Tibial nerve (tissue), 4 donors: ENCODE data around the gene IGF2R.

ENCODE experiments used
- CTCF ChIP-seq, 5 experiments: fragments of 200-600 bp in 3 of 5; fragments of 450-650 bp in 2 of 5; sonication (generic) in 3 of 5; IDR thresholded peaks; one replicate each; pipeline ENCODE4 v1.5.1; 2016 to 2019; ENCODE audit warnings: antibody characterized with exemption in 5 of 5, mild to moderate bottlenecking in 3 of 5, moderate library complexity in 2 of 5
- EP300 ChIP-seq, 2 donors: sonication (generic); formaldehyde crosslinking; IDR thresholded peaks; one replicate each; pipeline ENCODE4 v1.6.1; 2017; ENCODE audit warnings: antibody characterized with exemption in 2 of 2, mild to moderate bottlenecking in 1 of 2
- POLR2A ChIP-seq, 2 donors: fragments of 450-650 bp; IDR thresholded peaks; one replicate each; pipeline ENCODE4 v1.6.1; 2017; ENCODE audit warnings: antibody characterized with exemption in 2 of 2, mild to moderate bottlenecking in 2 of 2, moderate library complexity in 2 of 2

GRCh38 chr6:160060221-160060620 is 91.3 kb downstream of the IGF2R start:
- TF ChIP-seq CTCF (IDR thresholded peaks at IDR 0.05) (no peak), EP300 (IDR thresholded peaks at IDR 0.05) (no peak), POLR2A (IDR thresholded peaks at IDR 0.05) (no peak)
